MM.1S (cell line): ENCODE data around the gene VSIG10L2.

Source experiments
- DNase-seq: peaks from one replicate; pipeline ENCODE4 v3.0.0-alpha.2; 2015
- H2AFZ ChIP-seq: fragments of 300-600 bp; sonication (generic); 2 replicates; pipeline ENCODE4 v1.6.0; 2016; ENCODE audit warnings: antibody characterized with exemption, low read length
- H3F3A ChIP-seq: fragments of 300-600 bp; sonication (generic); 2 replicates; pipeline ENCODE4 v1.6.1; 2016; ENCODE audit warnings: mild to moderate bottlenecking, antibody characterized with exemption, low read length, moderate library complexity, mixed read lengths; ENCODE audit not compliant: insufficient read depth
- H3K27ac ChIP-seq: fragments of 300-600 bp; sonication (generic); 2 replicates; pipeline ENCODE4 v1.5.1; 2016; ENCODE audit warnings: mild to moderate bottlenecking, low read length
- H3K27me3 ChIP-seq: fragments of 300-600 bp; sonication (generic); replicated peaks from 2 replicates; pipeline ENCODE4 v1.6.0; 2016; ENCODE audit warnings: low read length; ENCODE audit not compliant: insufficient read depth
- H3K36me3 ChIP-seq: fragments of 300-600 bp; sonication (generic); replicated peaks from 2 replicates; pipeline ENCODE4 v1.6.1; 2016; ENCODE audit warnings: mild to moderate bottlenecking, low read length, mixed read lengths; ENCODE audit not compliant: insufficient read depth
- H3K4me1 ChIP-seq: fragments of 300-600 bp; sonication (generic); 2 replicates; pipeline ENCODE4 v1.6.1; 2016; ENCODE audit warnings: low read length, mixed read lengths
- H3K4me2 ChIP-seq: fragments of 300-600 bp; sonication (generic); 2 replicates; pipeline ENCODE4 v1.6.0; 2016; ENCODE audit warnings: low read depth, low read length
- H3K4me3 ChIP-seq: fragments of 300-600 bp; sonication (generic); 2 replicates; pipeline ENCODE4 v1.5.1; 2016; ENCODE audit warnings: low read length, mixed read lengths
- H3K79me2 ChIP-seq: fragments of 300-600 bp; sonication (generic); 2 replicates; pipeline ENCODE4 v1.6.1; 2016; ENCODE audit warnings: mixed run types, low read length, mixed read lengths
- H3K9ac ChIP-seq: fragments of 300-600 bp; sonication (generic); 2 replicates; pipeline ENCODE4 v1.6.1; 2016; ENCODE audit warnings: low read length, mixed read lengths
- H3K9me2 ChIP-seq: fragments of 300-600 bp; sonication (generic); replicated peaks from 2 replicates; pipeline ENCODE4 v1.6.1; 2016; ENCODE audit warnings: mild to moderate bottlenecking, low read length, mixed read lengths; ENCODE audit not compliant: insufficient read depth
- H3K9me3 ChIP-seq: fragments of 300-600 bp; sonication (generic); replicated peaks from 2 replicates; pipeline ENCODE4 v1.6.1; 2016; ENCODE audit warnings: mild to moderate bottlenecking, low read length, mixed read lengths; ENCODE audit not compliant: insufficient read depth
- H4K20me1 ChIP-seq: fragments of 300-600 bp; sonication (generic); 2 replicates; pipeline ENCODE4 v1.6.1; 2016; ENCODE audit warnings: mild to moderate bottlenecking, low read length, moderate library complexity, mixed read lengths; ENCODE audit not compliant: insufficient read depth
- EZH2 ChIP-seq: fragments of 300-600 bp; sonication (generic); optimal IDR thresholded peaks from 2 replicates; pipeline ENCODE3; 2017; ENCODE audit warnings: low read depth, mild to moderate bottlenecking, antibody characterized with exemption, low read length, mixed read lengths
- EZH2phosphoT487 ChIP-seq: fragments of 300-600 bp; sonication (generic); IDR thresholded peaks from 2 replicates; pipeline ENCODE4 v1.6.1; 2018; ENCODE audit warnings: antibody characterized with exemption, low read length
- TF ChIP-seq, protein P1 (sequence below): fragments of 300-600 bp; sonication (generic); IDR thresholded peaks from 2 replicates; pipeline ENCODE4 v1.5.1; 2016; ENCODE audit warnings: antibody characterized with exemption, low read length, mixed read lengths

VSIG10L2 gene

DNA sequence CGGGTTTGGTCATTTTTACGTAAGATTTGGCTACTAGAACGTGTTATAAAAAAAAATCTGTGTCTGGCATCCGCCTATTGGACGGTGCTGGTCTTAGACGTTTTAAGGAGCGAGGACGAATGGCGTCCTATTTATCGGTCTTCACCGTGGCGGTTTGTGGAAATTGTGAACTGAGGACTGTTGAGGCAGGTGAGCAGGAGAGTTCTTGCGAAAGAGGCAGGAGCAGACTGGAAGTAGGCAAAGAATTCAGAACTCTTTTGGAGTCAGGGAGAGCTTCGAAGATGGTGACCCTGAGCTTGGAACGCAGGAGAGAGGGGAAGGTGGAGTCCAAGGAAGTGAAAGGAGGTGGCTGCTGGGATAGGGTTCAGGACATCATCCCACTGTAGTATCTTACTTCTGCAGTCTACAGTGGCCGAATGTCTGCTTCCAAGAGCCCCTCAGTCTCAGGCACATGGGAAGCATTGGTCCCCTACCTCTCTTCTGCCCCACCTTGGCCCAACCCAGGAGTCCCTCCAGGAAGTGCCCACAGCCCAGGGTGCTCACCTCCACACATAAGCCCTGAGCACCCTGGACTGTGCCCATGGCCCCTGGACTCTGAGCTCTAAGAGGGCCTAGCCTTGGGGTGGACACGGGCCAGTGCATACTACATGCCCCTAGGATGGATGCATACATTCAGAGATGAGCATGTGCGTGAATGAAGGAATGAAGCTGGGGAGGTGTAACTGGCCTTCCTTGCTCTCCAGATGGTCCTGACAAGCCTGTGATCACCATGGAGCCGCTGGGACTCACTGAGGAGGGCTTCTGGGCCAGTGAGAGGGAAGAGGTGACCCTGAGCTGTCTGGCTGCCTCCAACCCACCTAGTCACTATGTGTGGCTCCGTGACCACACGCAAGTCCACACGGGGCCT is 3.7 kb downstream of the VSIG10L2 start:
- Histone ChIP-seq H3K9me2 (no peaks in the 10 kb centered on the region), H3K27me3 (no peaks in the 10 kb centered on the region), H3K9me3 (no peaks in the 10 kb centered on the region), H3K79me2 (no peaks in the 10 kb centered on the region), H3K36me3 (no peaks in the 10 kb centered on the region), H3F3A (no peaks in the 10 kb centered on the region), H3K27ac (no peak overlapping the region), H3K4me1 (no peaks in the 10 kb centered on the region), H3K9ac (no peak overlapping the region), H4K20me1 (no peaks in the 10 kb centered on the region), H2AFZ (no peak overlapping the region), H3K4me2 (no peak overlapping the region), H3K4me3 (no peak overlapping the region)
- no peak for DNase-seq
- TF ChIP-seq EZH2phosphoT487, result no peak
- no peak for TF ChIP-seq EZH2
- TF ChIP-seq, protein P1, sequence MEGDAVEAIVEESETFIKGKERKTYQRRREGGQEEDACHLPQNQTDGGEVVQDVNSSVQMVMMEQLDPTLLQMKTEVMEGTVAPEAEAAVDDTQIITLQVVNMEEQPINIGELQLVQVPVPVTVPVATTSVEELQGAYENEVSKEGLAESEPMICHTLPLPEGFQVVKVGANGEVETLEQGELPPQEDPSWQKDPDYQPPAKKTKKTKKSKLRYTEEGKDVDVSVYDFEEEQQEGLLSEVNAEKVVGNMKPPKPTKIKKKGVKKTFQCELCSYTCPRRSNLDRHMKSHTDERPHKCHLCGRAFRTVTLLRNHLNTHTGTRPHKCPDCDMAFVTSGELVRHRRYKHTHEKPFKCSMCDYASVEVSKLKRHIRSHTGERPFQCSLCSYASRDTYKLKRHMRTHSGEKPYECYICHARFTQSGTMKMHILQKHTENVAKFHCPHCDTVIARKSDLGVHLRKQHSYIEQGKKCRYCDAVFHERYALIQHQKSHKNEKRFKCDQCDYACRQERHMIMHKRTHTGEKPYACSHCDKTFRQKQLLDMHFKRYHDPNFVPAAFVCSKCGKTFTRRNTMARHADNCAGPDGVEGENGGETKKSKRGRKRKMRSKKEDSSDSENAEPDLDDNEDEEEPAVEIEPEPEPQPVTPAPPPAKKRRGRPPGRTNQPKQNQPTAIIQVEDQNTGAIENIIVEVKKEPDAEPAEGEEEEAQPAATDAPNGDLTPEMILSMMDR, result no peak

DNA sequence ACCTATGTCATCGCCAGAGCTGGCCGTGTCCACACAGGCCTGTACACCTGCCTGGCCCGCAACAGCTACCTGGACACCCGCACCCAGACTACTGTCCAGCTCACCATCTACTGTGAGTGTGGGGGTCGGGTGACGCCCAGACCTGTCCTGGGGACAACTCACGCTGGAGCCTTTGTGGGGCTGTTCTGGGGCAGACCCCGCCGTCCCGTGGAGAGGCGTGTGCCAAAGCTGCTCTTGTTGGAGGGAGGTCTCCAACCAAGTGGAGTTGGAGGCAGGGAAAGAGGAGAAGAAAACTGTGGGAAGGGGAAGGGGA is 4.3 kb downstream of the VSIG10L2 start:
- no peak overlapping the region for H3K9ac ChIP-seq
- H3K27ac ChIP-seq, result no peak overlapping the region
- H3K4me3 ChIP-seq, result no peak overlapping the region
- no peaks in the 10 kb centered on the region for H4K20me1 ChIP-seq
- H2AFZ ChIP-seq, result no peak overlapping the region
- H3K27me3 ChIP-seq, result no peaks in the 10 kb centered on the region
- H3F3A ChIP-seq, result no peaks in the 10 kb centered on the region
- no peaks in the 10 kb centered on the region for H3K9me3 ChIP-seq
- no peaks in the 10 kb centered on the region for H3K36me3 ChIP-seq
- DNase-seq, result no peak
- H3K4me1 ChIP-seq, result no peaks in the 10 kb centered on the region
- no peaks in the 10 kb centered on the region for H3K79me2 ChIP-seq
- TF ChIP-seq, protein P1, result no peak
- TF ChIP-seq EZH2phosphoT487, result no peak
- no peak for TF ChIP-seq EZH2
- H3K9me2 ChIP-seq, result no peaks in the 10 kb centered on the region
- H3K4me2 ChIP-seq, result no peak overlapping the region

- H3K36me3 ChIP-seq, result no peaks in the 10 kb centered on the region
- H2AFZ ChIP-seq, result no peak overlapping the region
- H3K9ac ChIP-seq, result no peak overlapping the region
- DNase-seq, result no peak
- no peaks in the 10 kb centered on the region for H3K27me3 ChIP-seq
- H3K79me2 ChIP-seq, result no peaks in the 10 kb centered on the region
- TF ChIP-seq EZH2phosphoT487 (no peak), EZH2 (no peak)
- TF ChIP-seq, protein P1, result no peak
- no peak overlapping the region for H3K27ac ChIP-seq
- no peaks in the 10 kb centered on the region for H3F3A ChIP-seq
- H3K9me3 ChIP-seq, result no peaks in the 10 kb centered on the region
- no peaks in the 10 kb centered on the region for H3K9me2 ChIP-seq
- H3K4me3 ChIP-seq, result no peak overlapping the region
- H3K4me2 ChIP-seq, result no peak overlapping the region
- H3K4me1 ChIP-seq, result no peaks in the 10 kb centered on the region
- H4K20me1 ChIP-seq, result no peaks in the 10 kb centered on the region
These were observed 5.1 kb downstream of the VSIG10L2 start for GRCh38 chr11:125950696-125951651.
